G401.6 (cell line): Measurements from ENCODE around the gene IL3.

ENCODE experiments used
- FAIRE-seq: peaks from 2 replicates; lab custom pipeline; 2012; peaks lifted over from hg19 to GRCh38; lab: Jason Lieb, UNC

IL3 gene

GRCh38 chr5:132073231-132074013 is 13.0 kb downstream of the IL3 start, which contains the start of gene CSF2:
Gene CSF2, plus strand, starts transcription at chr5:132073789. Its CDS starts 35 bp downstream, at chr5:132073824.
- FAIRE-seq = no peak

GRCh38 chr5:132074091-132074771 is 13.8 kb downstream of the IL3 start:
- FAIRE-seq = no peak

- FAIRE-seq = no peak
Observed at GRCh38 chr5:132074772-132075718, 14.6 kb downstream of the IL3 start.

DNA sequence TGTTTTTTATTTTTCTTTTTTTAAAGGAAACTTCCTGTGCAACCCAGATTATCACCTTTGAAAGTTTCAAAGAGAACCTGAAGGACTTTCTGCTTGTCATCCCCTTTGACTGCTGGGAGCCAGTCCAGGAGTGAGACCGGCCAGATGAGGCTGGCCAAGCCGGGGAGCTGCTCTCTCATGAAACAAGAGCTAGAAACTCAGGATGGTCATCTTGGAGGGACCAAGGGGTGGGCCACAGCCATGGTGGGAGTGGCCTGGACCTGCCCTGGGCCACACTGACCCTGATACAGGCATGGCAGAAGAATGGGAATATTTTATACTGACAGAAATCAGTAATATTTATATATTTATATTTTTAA is 15.2 kb downstream of the IL3 start:
- no peak for FAIRE-seq

DNA sequence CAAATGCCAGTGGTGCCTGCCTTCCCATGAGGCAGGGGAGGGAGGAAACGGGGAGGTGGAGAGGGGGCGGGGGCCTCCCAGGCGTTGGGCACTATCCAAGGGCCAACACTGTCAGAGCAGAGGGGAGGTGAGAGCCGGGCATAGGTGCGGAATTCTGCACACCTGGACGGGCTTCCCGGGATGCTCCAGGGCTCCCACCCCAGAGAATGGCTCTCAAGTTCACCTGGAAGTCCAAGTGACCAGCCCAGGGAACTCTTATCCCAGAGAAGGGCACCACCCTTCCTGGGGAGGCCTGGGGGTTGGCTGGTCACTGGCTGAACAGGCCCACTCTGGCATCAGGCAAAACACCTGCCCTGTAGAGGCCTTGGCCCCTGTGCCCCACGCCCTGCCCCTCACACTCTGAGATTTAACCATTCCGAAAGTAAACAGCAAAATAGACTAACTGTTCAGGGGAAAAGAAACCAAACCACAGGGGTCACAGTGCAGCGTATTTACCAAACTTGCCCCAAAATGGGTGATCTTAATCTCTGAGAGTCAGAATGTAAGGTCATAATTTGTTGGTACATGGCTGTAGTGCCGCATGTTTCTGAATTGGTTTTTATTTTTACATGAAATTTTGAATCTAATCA is 15.9 kb downstream of the IL3 start:
- no peak for FAIRE-seq

DNA sequence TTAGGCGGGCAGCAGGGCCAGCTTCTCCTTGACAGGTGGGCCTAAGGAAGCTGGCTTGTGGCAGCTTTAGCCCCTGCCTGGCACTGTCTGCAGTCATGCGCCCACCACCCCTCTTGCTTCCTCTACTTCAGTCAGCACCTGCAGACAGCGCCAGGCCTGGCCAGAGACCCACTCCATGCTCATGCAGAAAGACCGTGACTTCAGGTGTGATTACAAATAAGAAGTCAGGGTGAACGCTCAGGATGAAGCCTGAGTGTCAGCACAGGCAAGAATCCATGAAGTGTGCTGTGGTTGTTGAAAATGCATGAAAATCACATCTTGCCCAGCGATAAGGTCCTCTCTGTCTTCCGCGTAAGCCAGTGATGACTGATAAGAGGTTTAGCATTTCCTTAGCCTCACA is 16.5 kb downstream of the IL3 start:
- FAIRE-seq = no peak

- no peak for FAIRE-seq
Observed at GRCh38 chr5:132079081-132079480, 18.6 kb downstream of the IL3 start.

GRCh38 chr5:132079619-132080018 is 19.2 kb downstream of the IL3 start:
- FAIRE-seq = no peak

- FAIRE-seq = no peak
Observed at GRCh38 chr5:132080595-132080994, 20.1 kb downstream of the IL3 start.

DNA sequence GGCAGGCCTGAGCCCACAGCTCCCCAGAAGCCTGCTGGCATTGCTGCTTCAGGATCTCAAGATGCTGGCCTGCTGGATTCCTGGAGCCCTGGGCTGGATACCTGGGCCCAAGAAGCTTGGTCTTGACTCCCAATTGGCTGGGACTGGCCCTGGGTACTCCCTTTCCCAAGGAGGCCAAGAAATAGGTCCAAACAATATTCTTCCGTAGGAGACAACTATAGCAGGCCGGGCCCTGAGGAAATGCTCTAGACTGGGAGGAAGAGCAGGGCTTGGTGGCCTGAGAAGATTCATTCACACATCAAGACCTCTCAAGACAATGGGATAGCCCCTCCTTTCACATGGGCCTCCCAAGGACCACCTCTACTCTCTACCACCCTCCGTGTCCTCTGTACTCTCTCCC is 21.0 kb downstream of the IL3 start:
- FAIRE-seq = no peak

DNA sequence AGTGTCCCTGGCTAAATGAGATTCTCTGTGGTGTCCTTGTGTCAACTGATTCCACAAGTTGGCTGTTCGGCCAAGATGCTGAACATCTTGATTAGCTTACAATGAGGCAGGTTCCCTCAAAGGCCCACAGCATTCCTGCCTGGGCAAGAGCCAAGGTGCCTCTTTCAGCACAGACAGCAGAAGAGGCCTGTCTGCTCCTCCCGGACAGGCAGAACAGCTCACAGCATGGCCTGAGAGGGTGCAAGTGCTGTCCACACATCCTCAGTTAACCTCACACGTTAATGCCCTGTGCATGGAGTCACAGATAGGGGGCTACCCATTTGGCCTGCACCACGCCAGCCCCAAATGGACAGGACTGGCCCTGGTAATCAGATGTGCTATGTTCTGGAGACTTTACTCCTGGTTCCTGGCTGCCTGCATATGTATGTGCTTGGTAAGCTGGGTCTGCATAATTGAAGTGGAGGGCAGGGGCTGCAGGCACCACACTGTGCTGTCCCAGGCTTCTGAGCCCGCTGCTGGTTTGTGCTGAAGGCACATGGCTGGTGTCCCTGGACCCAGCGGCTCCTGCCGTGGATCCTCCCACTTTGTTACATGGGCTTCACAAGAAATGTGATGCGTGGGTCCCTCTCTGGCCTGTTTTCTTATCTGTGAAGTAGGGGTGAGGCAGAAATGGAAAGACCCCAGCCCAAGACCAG is 22.0 kb downstream of the IL3 start:
- no peak for FAIRE-seq

GRCh38 chr5:132083071-132083678 is 22.7 kb downstream of the IL3 start:
- FAIRE-seq = no peak

DNA sequence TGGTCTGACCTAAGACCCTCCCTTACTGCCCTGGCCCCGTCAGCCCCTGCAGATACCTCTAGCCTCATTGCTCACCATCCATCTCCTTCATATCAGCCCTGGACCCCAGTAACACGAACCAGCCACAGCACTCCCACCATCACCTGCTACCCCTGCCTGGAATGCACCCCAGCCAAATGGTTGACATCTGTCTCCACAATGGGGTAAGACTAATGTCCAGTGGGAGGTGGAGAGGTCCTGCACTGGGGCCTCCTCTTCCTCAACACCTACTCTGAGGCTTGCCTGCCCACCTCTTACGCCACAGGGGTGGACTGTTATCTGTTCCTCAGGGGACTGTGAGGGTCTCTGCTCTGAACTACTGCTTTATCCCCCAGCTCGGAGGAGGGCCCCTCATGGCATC is 25.2 kb downstream of the IL3 start:
- no peak for FAIRE-seq

DNA sequence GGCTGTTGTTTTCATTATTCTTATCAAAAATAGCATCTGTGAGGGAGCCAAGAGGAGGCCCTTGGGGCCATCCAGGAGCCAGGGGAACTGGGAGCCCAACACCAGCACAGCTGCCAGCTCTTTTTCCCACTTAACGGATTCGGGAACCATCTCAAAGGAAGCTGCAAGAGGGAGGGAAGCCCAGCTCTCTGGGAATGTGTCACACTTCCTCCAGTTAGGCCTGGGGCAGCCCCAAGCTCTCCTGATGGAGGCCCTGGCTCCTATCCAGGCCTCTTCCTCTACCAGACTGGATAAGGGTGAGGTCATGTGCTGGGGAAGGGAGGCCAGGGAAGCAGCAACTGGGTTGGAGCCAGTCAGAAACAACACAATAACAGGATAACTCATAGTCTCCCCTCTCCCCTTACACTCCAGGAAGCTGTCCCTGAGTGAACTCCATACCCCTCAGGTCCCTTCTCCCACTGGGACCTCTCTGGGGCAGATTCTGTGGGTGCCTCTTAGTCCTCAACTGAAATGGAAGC is 25.9 kb downstream of the IL3 start:
- FAIRE-seq = no peak

DNA sequence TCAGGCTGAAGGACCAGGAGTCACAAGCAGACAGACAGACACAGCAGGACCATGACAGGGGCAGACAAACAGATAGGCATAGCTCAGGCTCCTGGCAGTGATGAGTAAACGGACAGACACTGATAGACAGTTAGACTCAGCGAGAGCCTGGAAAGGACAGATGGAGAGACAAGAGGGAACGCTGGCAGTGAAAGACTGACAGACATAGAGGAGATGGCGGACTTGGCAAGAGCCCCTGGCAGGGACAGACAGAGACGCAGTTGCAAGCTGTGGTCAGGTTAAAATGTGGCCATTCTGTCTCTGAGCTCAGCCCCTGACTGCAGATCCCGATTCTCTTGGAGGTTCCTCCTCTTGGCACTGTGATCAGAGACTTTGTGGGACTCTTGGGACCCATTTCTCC is 26.7 kb downstream of the IL3 start:
- FAIRE-seq = no peak

GRCh38 chr5:132087661-132088060 is 27.2 kb downstream of the IL3 start:
- no peak for FAIRE-seq

GRCh38 chr5:132089363-132089762 is 28.9 kb downstream of the IL3 start:
- no peak for FAIRE-seq

DNA sequence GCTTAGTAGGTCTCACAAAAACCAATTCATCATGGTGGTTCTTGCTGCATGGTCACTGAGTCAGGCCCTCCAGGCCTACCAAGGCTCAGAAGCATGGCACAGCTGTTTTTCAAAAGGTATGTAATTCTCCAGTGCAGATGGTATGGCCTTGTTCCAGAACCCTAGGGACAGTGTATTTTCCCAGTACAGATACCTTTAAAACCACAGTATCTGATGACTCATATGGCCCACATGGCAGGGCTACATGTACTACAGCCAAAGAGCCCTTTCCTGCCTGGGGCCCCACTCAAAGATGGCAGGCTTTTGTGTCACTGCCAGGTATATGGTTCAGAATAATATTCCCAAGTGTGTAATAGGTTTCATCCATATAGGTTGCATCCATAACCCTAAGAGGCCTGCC is 29.7 kb downstream of the IL3 start:
- no peak for FAIRE-seq

DNA sequence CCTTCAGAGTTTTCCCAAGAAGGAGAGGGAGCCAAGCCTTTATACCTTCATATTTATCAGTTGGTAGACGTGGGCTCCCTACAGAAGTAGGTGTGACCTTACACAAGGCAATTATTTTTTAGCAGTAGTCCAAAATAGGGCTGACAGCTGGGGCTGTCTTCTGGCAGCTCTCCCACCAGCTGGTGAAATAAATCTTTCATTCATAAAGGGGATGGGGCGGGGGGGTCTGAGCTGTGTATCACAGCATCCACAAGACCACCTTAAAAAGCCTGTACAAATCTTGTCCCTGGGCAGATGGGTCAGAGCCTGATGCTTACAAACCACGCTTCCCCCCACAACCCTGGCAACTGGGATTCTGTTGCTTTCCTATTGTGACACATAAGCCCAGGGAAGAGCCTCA is 32.8 kb downstream of the IL3 start:
- FAIRE-seq = no peak

DNA sequence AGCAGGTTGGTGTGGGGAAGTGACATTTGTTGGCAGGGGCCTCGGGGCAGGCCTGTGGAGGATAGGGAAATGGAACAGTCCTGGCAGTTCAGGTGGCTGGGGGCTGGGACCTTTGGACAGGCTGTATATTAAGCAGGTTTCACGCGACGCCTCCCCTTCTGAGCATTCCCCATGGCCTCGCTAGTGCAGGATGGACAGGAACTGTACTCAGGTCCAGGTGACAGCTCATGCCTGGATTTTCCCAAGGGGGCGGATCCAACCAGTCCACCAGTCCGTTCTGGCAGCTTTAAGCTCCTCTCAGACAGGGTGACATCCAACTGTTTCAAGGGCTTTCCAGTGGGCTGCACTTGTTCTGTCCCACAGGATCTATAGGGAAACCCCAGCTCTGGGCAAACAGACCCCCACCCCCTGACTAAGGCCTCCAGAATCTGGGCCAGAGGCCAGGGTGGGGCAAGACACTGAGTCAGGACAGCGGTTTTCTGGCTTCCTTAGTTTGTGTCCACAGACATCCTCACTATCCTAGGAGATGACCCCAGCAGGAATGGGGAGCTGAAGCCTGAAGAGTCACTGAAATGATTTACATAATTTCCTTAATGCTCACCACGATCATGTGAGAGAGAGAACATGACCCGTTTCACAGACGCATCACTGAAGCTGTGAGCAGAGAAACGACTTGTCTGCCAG is 34.1 kb downstream of the IL3 start:
- no peak for FAIRE-seq

DNA sequence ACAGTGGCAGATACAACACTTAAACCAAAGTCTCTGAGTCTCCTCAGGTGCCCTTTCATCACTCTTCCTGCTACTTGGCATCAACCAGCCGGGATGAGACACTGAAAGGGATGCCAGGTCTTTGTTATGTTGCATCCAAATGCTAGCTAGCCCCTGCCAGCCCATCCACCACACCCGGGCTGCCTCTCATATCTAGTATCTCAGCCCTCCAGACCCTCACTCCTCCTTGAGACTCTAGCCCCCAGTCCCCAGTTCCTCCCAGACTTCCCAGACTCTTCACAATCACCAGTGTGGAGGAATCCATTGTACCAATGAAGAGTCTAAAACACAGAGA is 34.6 kb downstream of the IL3 start:
- no peak for FAIRE-seq
